GM19035 (cell line): ENCODE data around the gene ZP1.
"Not testable (repeated sequence)": the region's sequence is repeated elsewhere in the genome, so short reads cannot be mapped to it uniquely, and the experiment has no call there.

ENCODE experiments used
- ATAC-seq: cut with Tn5 transposase; IDR thresholded peaks from one replicate; pipeline ENCODE4 v1.9.1; 2021; ENCODE audit not compliant: unreplicated experiment

ZP1 gene

GRCh38 chr11:60866911-60867870, at the start of gene ZP1:
Gene ZP1 (plus strand): TSS chr11:60867542. CDS start chr11:60867562, 20 bp downstream.
- no peak for ATAC-seq

GRCh38 chr11:60818057-60818456, 49.3 kb upstream of the ZP1 start:
- no peak for ATAC-seq

GRCh38 chr11:60821827-60822599, 45.3 kb upstream of the ZP1 start:
- ATAC-seq, result no peak

- ATAC-seq, result not testable (repeated sequence)
These were observed 43.5 kb upstream of the ZP1 start for GRCh38 chr11:60823745-60824306.

GRCh38 chr11:60825118-60825517, 42.2 kb upstream of the ZP1 start:
- no peak for ATAC-seq

- no peak for ATAC-seq
These were observed 41.6 kb upstream of the ZP1 start for GRCh38 chr11:60825790-60826189.

- no peak for ATAC-seq
These were observed 36.7 kb upstream of the ZP1 start for GRCh38 chr11:60830478-60831142.

GRCh38 chr11:60831143-60831500, 36.2 kb upstream of the ZP1 start:
- peak; percentile 67 for ATAC-seq

- ATAC-seq, result no peak
These were observed 35.8 kb upstream of the ZP1 start for GRCh38 chr11:60831501-60832079.

GRCh38 chr11:60834742-60835533, 32.4 kb upstream of the ZP1 start:
- ATAC-seq, result no peak

GRCh38 chr11:60835534-60835846, 31.9 kb upstream of the ZP1 start:
- ATAC-seq, result no peak

- no peak for ATAC-seq
These were observed 30.4 kb upstream of the ZP1 start for GRCh38 chr11:60836866-60837515.

GRCh38 chr11:60838132-60838531, 29.2 kb upstream of the ZP1 start:
- ATAC-seq, result no peak

GRCh38 chr11:60840470-60841430, 26.6 kb upstream of the ZP1 start:
- ATAC-seq, result no peak

- peak; percentile 77 for ATAC-seq
These were observed 25.3 kb upstream of the ZP1 start, which contains the start of gene CCDC86 for GRCh38 chr11:60841797-60842667. Gene CCDC86 (plus strand): TSS chr11:60842113. CDS start chr11:60842125, 12 bp downstream.

GRCh38 chr11:60842668-60843600, 24.4 kb upstream of the ZP1 start:
- no peak for ATAC-seq
